ENCODE measurements around the gene CALML6. TPM values are rescaled to one million over a fixed set of nuclear protein-coding genes. Genes with fewer than 3 reads are reported as not detected.

Gene CALML6
- total RNA-seq, 2 donors from 2014 or later, result not detected

- Histone ChIP-seq H3K9me3 (no peaks in the 10 kb centered on the region), H3K4me3 (peak overlapping the region; percentile 97), H3K27me3 (replicated peaks; ENCODE audit: insufficient read depth) (no peaks in the 10 kb centered on the region), H3K4me1 (ENCODE audit: control insufficient read depth in 1 of 2, low read depth in 2 of 2) (peaks cover 34 to 70% of the 10 kb centered on the region in 2 donors), H3K36me3 (no peaks in the 10 kb centered on the region), H3K27ac (peak overlapping the region; percentile 67 to 79)
- no peak for ATAC-seq (ENCODE audit: insufficient number of reproducible peaks, low FRiP score, low read depth)
- DNase-seq (ENCODE audit: low spot score), result no peak
- TF ChIP-seq, protein P1, sequence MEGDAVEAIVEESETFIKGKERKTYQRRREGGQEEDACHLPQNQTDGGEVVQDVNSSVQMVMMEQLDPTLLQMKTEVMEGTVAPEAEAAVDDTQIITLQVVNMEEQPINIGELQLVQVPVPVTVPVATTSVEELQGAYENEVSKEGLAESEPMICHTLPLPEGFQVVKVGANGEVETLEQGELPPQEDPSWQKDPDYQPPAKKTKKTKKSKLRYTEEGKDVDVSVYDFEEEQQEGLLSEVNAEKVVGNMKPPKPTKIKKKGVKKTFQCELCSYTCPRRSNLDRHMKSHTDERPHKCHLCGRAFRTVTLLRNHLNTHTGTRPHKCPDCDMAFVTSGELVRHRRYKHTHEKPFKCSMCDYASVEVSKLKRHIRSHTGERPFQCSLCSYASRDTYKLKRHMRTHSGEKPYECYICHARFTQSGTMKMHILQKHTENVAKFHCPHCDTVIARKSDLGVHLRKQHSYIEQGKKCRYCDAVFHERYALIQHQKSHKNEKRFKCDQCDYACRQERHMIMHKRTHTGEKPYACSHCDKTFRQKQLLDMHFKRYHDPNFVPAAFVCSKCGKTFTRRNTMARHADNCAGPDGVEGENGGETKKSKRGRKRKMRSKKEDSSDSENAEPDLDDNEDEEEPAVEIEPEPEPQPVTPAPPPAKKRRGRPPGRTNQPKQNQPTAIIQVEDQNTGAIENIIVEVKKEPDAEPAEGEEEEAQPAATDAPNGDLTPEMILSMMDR (IDR thresholded peaks at IDR 0.05), result no peak
These were observed 25.1 kb upstream of the CALML6 start for GRCh38 chr1:1889847-1890505.

DNA sequence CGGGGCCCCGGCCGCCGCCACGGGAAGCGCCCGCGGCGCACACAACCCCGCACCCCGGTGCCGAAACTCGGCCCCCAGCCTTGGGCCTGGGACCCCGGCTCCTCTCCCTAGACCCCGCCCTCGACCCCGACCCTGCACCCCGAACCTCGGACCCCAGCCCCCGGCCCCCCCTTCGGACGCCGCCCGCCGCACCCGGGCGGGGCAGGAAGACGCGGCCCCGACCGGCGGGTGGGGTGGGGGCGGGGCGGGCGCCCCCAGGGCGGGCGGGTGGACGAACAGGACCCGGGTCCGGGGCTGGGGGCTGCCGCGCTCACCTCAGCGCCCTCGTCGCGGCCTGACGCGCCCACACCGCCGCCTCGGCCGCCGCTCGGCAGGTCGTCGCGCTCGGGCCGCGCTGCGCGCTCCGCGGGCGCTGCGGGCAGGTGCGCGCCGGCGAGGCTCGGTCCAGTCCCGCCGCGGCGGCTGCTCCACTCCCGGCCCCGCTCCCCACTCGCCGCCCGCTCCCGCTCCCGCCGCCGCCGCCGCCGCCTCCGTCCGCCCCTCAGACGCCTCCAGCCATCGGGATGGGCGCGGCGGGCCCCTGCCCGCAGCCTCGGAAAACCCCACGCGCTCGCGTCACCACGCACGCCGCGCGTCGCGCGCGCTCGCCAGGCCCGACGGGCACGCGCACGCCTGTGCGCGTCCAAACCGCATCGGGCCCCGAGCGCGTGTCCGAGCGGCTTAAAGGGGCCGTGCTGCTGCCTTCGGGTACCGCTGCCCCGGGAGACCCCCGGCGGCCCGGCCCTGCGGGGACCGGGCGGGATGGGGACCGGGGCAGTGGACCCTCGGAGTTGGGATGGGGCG lies 24.3 kb upstream of the CALML6 start, which contains the start of gene GNB1:
Gene GNB1 (minus strand): TSS at position 582 of the 843 bp plus-strand sequence. CDS start 65,634 bp downstream, outside the sequence.
- Histone ChIP-seq H3K36me3 (no peaks in the 10 kb centered on the region), H3K4me3 (peak within 1 kb of the TSS; percentile 97), H3K27me3 (replicated peaks; ENCODE audit: insufficient read depth) (no peaks in the 10 kb centered on the region), H3K9me3 (no peaks in the 10 kb centered on the region), H3K27ac (peak within 1 kb of the TSS; percentile 81 to 93), H3K4me1 (ENCODE audit: control insufficient read depth in 1 of 2, low read depth in 2 of 2) (peaks cover 36 to 75% of the 10 kb centered on the region in 2 donors)
- peak; percentile 81 for ATAC-seq (ENCODE audit: insufficient number of reproducible peaks, low FRiP score, low read depth)
- TF ChIP-seq, protein P1 (IDR thresholded peaks at IDR 0.05), result no peak
- DNase-seq (ENCODE audit: low spot score), result no peak

DNA sequence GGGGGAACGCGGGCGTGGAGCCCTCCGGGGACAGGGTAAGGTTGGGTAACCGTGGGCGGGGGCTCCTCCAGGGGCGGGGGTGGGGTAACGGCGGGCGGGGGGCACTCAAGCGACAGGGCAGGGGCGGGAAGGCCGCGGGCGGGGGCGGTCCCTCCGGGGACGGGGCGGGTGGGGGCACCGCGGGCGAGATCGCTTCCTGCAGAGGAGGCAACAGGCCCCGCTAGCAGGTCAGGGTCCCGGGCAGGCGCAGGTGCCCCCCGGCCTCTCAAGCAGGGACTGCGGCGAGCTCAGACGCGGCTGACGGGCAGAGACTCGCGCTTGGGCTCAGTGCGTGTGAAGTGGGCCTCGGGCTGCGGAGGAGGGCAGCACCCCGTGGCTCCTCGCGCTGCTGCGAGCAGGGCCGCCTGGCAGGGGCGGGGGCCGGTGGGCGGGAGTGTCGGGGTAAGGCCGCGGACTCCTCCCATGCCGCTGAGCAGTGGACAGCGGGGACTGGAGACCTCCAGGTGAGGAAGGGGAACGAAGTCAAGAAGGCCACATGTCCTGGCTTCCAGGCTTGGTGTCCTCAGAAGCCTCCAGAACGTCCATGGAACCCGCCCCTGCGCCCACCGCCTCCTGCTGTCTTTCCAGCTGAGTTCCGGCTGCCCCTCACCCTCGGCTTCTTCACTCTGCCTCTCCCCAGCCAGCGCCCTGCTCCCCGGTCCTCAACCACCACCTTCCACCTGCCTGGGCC lies 23.5 kb upstream of the CALML6 start:
- H3K36me3 ChIP-seq, result no peaks in the 10 kb centered on the region
- H3K4me1 ChIP-seq (ENCODE audit: control insufficient read depth in 1 of 2, low read depth in 2 of 2), result peaks cover 29 to 67% of the 10 kb centered on the region in 2 donors
- H3K27me3 ChIP-seq (replicated peaks; ENCODE audit: insufficient read depth), result no peaks in the 10 kb centered on the region
- H3K9me3 ChIP-seq, result no peaks in the 10 kb centered on the region
- H3K4me3 ChIP-seq, result peak overlapping the region; percentile 97
- TF ChIP-seq, protein P1 (IDR thresholded peaks at IDR 0.05), result no peak
- ATAC-seq (ENCODE audit: insufficient number of reproducible peaks, low FRiP score, low read depth) (peak; percentile 9), DNase-seq (ENCODE audit: low spot score) (no peak)
- peak overlapping the region; percentile 81 to 93 for H3K27ac ChIP-seq

DNA sequence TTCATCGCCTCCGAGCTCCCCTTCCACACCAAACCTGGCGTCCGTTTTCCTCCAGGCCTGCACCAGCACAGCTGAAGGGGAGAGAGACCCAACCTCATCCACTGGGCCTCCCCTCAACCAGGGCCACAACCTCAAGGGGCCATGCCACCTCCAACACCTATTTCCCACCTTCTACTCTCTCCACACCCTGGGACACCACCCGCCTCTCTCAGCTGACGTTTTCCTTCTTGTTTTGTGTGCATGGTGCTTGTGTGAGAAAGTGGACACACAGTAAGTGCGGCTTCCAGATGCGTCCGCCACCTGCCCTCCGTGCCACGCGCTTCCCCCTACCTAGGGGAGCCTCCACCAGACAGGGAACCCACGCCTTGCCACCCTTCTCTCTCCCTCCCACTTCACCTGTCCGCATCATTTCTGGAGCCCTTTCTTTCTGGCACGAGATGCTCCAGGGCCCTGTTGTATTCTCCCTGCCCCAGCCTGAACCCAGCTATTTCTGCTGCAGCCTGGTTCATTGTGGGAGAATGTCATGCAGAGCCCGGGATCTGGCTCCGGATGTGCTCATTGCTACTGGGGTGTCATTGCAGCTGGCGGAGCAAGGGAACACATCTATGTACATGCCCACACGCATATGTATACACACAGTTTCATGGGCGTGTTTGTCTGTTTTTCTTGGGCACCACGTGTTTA lies 22.8 kb upstream of the CALML6 start:
- Histone ChIP-seq H3K4me1 (ENCODE audit: control insufficient read depth in 1 of 2, low read depth in 2 of 2) (peaks cover 22 to 60% of the 10 kb centered on the region in 2 donors), H3K27me3 (replicated peaks; ENCODE audit: insufficient read depth) (no peaks in the 10 kb centered on the region), H3K4me3 (peak overlapping the region; percentile 97), H3K9me3 (no peaks in the 10 kb centered on the region), H3K27ac (peak overlapping the region; percentile 50 to 81), H3K36me3 (no peaks in the 10 kb centered on the region)
- ATAC-seq (ENCODE audit: insufficient number of reproducible peaks, low FRiP score, low read depth) (no peak), DNase-seq (ENCODE audit: low spot score) (no peak)
- TF ChIP-seq, protein P1 (IDR thresholded peaks at IDR 0.05), result no peak

Measured in thoracic aorta (tissue), 2 donors.